NCI-H1930 (cell line): Measurements from ENCODE around the gene ZSCAN30.
"Not testable (repeated sequence)": the region's sequence is repeated elsewhere in the genome, so short reads cannot be mapped to it uniquely, and the experiment has no call there.

ENCODE experiments used
- DNase-seq, 2 experiments: peaks; one replicate each; lab custom pipeline; 2025; lab: John Stamatoyannopoulos, UW

Gene ZSCAN30

DNA sequence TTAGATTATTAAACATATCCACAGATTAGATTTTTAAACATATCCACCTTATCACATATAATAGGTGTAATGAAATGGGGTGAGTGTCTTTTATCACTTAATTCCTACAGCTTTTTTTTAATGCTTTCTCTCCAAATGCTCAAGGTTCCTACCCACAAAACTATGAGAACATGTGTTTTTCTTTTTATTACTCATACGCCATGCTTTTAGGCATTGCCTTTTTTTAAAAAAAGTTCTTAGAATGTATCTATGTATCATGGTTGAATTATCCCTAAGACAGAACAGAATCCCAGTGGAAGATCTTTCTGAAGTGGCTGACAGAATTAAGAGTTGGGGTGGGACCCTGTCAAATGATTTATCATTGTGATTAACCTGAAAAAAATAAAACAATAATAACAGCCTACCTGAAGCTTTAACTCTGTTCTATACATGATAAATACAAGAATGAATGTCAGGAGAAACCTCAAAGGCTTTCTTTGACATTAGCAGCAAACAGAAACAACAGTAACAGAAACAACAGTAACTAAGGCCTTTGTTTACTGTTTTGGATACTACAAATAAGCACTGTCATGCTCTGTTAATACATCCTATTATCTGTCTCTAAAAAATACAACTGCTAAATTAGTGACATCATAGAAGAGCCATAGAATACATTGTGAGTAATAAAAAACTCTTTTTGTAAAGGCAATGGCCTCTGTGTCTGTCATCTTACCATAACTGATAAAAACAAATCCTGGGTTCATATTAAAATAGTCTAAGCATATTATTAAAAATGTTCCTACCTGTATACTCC lies 53.3 kb downstream of the ZSCAN30 start:
- DNase-seq = peak in 1 of 2 experiments; percentile 17

DNA sequence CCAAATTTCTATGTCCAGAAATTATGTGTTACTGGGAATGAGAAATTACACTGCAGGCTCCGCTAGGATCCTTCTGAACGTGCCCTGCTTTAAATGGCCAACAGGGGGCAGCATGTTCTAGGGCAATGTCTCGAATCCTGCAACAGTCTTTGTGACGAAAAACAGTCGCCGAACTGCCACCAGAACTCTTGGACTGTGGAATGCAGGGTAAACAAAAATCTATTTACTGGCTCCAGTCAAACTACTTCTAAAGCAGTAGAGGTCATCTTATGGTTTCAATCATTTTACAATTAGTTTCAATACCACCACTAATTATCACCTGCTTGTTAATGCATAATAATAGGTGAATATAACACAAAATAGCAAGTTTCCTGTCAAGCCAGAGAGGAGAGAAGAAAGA lies 59.0 kb downstream of the ZSCAN30 start:
- peak; percentile 16 to 51 for DNase-seq

DNA sequence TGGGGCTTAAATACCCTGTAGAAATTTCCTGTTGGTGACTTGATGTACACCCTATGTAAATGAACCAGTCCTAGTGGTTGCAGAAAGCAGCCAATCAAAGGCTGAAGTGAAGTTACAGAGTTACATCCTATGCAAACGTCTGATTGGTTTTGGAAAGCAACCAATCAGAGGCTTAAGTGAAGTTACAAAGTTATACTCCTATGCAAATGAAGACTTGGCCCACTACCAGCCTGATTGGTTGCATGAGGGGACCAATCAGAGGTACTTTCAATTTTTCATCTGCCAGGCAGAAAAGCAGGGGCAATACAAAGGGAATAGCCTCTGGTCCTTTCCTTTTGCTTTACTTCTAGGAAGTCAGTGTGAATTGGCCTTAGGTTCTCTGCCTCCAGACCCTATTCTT lies 62.8 kb downstream of the ZSCAN30 start:
- DNase-seq = no peak

DNA sequence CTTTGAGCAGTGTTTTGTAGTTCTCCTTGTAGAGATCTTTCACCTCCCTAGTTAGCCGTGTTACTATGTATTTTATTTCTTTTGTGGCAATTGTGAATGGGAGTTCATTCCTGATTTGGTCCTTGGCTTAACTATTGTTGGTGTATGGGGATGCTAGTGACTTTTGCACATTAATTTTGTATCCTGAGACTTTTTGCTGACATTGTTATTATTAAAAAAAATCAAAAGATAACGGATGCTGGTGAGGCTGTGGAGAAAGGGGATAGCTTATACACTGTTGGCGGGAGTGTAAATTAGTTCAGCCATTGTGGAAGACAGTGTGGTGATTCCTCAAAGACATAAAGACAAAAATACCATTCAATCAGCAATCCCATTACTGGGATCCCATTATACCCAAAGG lies 66.2 kb downstream of the ZSCAN30 start:
- no peak for DNase-seq

DNA sequence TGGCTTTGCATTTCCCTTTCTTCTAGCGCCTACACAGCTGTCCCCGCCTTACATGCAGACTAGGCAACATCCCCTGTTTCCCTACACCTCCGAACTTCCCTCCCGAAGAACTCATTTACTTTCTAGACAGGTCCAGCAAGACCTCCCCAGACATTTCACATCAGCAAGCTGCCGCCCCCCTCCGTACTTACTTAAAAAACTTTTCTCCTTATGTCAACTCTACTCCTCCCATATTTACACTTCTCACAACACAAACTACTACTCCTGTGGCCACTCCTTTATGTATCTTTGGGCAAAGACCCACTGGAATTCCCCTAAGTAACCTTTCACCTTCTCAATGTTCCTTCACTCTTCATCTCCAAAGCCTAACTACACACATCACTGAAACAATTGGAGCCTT lies 69.6 kb downstream of the ZSCAN30 start:
- no peak for DNase-seq

DNA sequence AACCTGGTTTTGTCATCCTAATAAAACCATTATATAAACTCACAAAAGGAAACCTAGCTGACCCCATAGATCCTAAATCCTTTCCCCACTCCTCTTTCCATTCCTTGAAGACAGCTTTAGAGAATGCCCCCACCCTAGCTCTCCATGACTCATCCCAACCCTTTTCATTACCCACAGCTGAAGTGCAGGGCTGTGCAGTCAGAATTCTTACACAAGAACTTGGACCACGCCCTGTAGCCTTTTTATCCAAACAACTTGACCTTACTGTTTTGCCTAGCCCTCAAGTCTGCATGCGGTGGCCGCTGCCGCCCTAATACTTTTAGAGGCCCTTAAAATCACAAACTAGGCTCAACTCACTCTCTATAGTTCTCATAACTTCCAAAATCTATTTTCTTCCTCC lies 70.7 kb downstream of the ZSCAN30 start:
- DNase-seq = not testable (repeated sequence)

DNA sequence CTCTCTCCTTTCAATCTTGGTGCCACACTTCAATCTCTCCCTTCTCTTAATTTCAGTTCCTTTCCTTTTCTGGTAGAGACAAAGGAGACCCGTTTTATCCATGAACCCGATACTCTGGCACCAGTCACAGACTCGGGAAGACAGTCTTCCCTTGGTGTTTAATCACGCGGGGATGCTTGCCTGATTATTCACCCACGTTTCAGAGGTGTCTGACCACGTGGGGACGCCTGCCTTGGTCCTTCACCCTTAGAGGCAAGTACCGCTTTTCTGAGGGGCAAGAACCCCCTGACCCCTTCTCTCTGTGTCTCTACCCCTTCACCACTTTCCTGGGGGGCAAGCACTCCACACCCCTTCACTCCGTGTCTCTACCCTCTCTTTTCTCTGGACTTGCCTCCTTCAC lies 73.4 kb downstream of the ZSCAN30 start:
- DNase-seq = not testable (repeated sequence)

DNA sequence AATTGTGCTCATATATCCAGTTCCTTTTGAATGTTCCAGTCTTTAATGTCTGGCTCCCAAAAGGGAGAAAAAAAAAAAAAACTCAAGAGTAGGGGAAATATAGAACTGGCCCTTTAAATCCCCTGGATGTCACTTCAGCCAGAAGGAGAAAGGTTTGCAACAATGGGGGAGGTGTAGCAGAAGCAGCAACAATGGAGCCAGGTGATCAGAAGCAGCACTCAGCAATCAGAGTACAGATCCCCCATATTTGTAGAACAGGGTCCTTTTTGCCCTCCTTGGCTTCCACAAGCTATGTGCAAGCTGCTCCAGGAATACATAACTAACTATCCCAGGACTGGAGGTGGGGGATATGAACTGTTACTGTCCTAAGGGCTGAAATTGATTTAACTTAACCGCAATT lies 75.0 kb downstream of the ZSCAN30 start:
- no peak for DNase-seq

DNA sequence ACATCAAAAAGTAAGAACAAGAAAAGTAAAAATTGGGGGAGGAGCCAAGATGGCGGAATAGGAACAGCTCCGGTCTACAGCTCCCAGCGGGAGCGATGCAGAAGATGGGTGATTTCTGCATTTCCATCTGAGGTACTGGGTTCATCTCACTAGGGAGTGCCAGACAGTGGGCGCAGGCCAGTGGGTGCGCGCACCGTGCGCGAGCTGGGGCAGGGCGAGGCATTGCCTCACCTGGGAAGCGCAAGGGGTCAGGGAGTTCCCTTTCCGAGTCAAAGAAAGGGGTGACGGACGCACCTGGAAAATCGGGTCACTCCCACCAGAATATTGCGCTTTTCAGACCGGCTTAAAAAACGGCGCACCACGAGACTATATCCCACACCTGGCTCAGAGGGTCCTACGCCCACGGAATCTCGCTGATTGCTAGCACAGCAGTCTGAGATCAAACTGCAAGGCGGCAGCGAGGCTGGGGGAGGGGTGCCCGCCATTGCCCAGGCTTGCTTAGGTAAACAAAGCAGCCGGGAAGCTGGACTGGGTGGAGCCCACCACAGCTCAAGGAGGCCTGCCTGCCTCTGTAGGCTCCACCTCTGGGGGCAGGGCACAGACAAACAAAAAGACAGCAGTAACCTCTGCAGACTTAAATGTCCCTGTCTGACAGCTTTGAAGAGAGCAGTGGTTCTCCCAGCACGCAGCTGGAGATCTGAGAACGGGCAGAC lies 84.1 kb downstream of the ZSCAN30 start:
- not testable (repeated sequence) for DNase-seq

DNA sequence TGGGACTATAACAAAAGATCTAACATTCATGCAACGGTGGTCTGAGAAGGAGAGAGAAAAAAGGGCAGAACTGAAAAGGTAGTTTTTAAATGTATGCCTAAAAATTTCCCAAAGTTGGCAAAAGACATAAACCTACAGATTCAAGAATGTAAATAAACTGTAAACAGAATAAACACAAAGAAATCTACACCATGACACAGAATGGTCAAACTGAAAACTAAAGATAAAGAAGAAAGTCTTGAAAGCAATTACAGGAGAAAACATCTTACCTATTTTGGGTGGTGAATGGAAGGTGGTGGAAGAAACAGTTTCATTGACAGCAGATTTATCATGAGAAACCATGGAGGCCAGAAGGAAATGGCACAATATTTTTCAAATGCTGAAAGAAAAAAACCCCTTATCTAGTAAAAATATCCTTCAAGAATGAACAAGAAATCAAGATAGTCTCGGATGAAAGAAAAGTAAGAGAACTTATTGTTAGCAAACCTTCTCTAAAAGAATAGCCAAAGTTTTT lies 84.8 kb downstream of the ZSCAN30 start:
- no peak for DNase-seq

DNA sequence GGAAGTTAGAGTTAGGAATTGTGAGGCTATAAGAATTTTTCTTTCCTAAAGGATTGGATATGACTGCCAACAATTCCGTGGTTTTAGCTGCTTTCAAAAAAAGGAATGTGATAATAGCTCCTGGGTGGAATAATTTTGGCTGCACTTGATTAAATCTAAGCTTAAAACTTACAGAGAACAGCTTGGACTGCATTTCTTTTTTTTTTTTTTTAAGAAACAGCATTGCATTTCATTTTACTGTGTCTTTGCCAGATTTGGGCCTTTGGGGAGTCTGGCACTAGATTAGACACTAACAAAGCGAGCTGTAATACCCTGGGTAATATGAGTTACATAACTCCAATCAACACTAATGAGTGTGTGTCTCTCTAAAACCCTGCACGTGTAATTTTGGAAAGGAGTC lies 87.0 kb downstream of the ZSCAN30 start:
- DNase-seq = no peak

DNA sequence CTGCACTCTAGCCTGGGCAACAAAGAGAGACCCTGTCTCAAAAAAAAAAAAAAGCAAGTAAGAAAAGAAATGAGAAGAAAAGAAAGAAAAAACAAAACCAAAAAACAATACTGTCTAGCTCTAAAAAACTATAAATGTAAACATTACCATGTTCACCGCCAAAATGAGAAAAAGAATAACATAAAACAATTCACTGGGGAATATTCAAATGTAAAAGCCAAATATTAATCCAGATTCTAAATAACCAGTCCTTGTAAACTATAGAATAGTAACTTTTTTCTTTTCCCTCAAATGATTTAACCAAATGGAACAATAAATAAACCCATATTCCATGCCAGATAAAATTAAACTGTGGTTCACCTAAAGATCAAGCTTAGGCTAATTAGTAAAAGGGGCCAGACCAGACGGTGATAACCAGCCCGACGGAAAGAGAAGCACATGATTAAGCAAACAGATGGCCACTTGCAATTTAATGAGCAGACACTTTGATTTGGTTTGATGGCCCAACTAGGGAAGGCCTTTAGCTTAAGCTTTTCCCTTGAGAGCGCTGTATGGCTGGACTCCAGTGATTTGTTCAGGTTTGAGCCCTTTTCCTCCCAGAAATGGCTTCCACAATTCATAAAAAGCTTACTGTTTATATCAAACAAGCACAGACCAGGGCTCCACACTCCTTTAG lies 88.6 kb downstream of the ZSCAN30 start:
- DNase-seq = no peak
